Measurements from ENCODE around the gene LMF1. TPM values are rescaled to one million over a fixed set of nuclear protein-coding genes. Genes with fewer than 3 reads are reported as not detected.
"Not testable (repeated sequence)": the region's sequence is repeated elsewhere in the genome, so short reads cannot be mapped to it uniquely, and the experiment has no call there.

The LMF1 gene
- total RNA-seq, 2 experiments from 2014 or later: 11.4 to 29.6 TPM

DNA sequence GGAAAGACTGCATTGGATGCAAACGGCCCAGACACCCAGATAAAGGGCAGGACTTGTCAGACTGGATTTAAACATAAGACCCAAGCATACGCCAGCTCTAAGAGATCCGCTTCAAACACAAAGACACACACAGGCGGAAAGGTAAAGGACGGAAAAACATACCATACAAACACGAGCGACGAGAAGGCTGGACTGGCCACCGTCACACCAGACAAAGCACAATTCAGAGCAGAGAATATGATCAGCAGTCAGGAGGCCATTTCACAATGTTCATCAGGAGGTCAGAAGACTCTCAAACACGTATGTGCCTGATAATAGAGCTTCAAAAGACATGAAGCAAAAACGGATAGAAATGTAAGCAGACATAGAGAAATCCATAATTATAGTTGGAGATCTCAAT is 85.4 kb downstream of the LMF1 start:
- Mint-ChIP-seq H3K4me1 (no peaks in the 10 kb centered on the region), H3K9me3 (ENCODE audit: low read depth) (no peaks in the 10 kb centered on the region), H3K27ac (no peak overlapping the region), H3K36me3 (no peaks in the 10 kb centered on the region), H3K4me3 (no peak overlapping the region), H3K27me3 (no peaks in the 10 kb centered on the region)
- CTCF ChIA-PET: no interaction called here
- DNase-seq (no peak), ATAC-seq (no peak)

DNA sequence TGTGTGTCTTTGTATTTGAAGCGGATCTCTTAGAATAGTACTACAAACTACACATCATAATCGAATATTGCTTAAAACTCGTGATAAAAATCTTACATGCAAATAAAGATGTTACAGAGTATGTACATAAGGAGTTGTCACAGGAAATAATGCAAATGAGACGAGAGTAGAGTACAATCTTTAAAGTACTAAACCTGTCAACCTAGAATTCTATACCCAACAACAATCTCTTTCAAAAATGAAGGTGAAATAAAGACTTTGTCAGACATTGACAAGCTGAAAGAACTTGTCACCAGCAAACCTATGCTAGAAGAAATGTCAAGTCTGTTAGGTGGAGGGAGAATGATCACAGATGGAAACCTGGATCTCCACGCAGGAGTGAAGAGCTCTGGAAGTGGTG is 86.6 kb downstream of the LMF1 start:
- ATAC-seq (no peak), DNase-seq (no peak)
- H3K27ac Mint-ChIP-seq: no peak overlapping the region
- H3K9me3 Mint-ChIP-seq (ENCODE audit: low read depth): no peaks in the 10 kb centered on the region
- H3K27me3 Mint-ChIP-seq: no peaks in the 10 kb centered on the region
- CTCF ChIA-PET: no interaction called here
- H3K4me1 Mint-ChIP-seq: no peaks in the 10 kb centered on the region
- H3K36me3 Mint-ChIP-seq: no peaks in the 10 kb centered on the region
- H3K4me3 Mint-ChIP-seq: no peak overlapping the region

DNA sequence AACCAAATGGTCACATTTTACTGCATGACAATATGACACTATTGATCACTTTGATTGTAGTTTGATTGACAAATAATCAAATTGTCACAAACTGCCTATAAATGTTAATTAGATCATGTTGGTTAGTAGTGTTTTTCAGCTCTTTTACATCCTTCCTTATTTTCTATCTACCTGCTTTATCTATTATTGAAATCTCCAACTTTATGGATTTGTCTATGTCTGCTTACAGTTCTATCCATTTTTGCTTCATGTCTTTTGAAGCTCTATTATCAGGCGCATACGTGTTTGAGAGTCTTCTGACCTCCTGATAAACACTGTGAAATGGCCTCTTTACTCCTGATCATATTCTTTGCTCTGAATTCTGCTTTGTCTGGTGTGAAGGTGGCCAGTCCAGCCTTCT is 87.0 kb downstream of the LMF1 start:
- ATAC-seq (no peak), DNase-seq (no peak)
- Mint-ChIP-seq H3K27ac (no peak overlapping the region), H3K4me1 (no peaks in the 10 kb centered on the region), H3K9me3 (ENCODE audit: low read depth) (no peaks in the 10 kb centered on the region), H3K36me3 (no peaks in the 10 kb centered on the region), H3K4me3 (no peak overlapping the region), H3K27me3 (no peaks in the 10 kb centered on the region)
- CTCF ChIA-PET: no interaction called here

DNA sequence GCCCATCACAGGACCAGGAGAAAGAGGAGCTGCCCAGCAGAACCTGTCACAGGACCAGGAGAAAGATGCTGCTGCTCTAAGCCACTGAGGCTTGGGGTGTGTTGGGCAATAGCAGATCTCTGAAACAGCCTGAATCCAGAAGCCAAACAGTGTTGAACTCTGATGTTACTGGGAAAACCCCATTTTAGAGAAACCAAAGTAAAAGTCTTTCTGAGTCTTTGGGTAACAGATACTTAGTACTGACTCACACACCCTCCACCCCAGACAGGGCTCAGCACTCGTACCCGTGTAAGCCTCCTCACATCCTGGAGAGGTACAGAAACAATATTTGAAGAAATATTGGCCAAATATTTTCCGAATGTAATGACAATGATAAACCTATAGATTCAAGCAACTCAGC is 87.4 kb downstream of the LMF1 start:
- Mint-ChIP-seq H3K9me3 (ENCODE audit: low read depth) (no peaks in the 10 kb centered on the region), H3K4me1 (no peaks in the 10 kb centered on the region), H3K36me3 (no peaks in the 10 kb centered on the region), H3K27ac (no peak overlapping the region), H3K27me3 (no peaks in the 10 kb centered on the region), H3K4me3 (no peak overlapping the region)
- no peak for ATAC-seq
- DNase-seq: no peak
- CTCF ChIA-PET: no interaction called here

DNA sequence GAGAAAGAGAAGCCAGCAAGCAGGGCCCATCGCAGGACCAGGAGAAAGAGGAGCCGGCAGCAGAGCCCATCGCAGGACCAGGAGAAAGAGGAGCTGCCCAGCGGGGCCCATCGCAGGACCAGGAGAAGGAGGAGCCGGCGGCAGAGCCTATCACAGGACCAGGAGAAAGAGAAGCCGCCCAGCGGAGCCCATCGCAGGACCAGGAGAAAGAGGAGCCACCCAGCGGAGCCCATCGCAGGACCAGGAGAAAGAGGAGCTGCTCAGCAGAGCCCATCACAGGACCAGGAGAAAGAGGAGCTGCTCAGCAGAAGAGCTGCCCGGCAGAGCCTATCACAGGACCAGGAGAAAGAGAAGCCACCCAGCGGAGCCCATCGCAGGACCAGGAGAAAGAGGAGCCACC is 88.1 kb downstream of the LMF1 start:
- H3K27ac Mint-ChIP-seq; H3K36me3 Mint-ChIP-seq; H3K27me3 Mint-ChIP-seq; H3K9me3 Mint-ChIP-seq (ENCODE audit: low read depth); CTCF ChIA-PET; DNase-seq; ATAC-seq; H3K4me3 Mint-ChIP-seq; H3K4me1 Mint-ChIP-seq: not testable (repeated sequence)

DNA sequence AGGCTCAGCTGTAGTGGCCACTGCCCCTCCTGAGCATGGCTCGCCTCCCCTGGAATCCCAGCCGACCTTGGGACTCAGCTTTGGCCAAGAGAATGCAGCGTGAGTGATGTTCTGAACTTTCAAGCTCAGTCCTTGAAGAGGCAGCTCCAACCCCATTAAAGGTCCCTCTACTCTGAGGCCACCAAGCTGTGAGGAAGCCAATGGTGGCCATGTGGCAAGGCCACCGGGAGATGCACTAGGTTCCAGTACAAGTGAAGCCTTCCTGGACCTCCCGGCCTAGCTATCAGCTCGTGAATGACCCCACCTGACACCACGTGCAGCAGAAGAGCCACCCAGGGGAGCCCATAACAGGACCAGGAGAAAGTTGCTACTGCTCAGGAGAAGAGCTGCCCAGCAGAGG is 88.5 kb downstream of the LMF1 start:
- H3K27ac Mint-ChIP-seq: no peak overlapping the region
- no peak overlapping the region for H3K4me3 Mint-ChIP-seq
- H3K27me3 Mint-ChIP-seq: no peaks in the 10 kb centered on the region
- ATAC-seq: no peak
- no peaks in the 10 kb centered on the region for H3K9me3 Mint-ChIP-seq (ENCODE audit: low read depth)
- H3K36me3 Mint-ChIP-seq: no peaks in the 10 kb centered on the region
- CTCF ChIA-PET: no interaction called here
- DNase-seq: no peak
- peaks cover 5% of the 10 kb centered on the region for H3K4me1 Mint-ChIP-seq

DNA sequence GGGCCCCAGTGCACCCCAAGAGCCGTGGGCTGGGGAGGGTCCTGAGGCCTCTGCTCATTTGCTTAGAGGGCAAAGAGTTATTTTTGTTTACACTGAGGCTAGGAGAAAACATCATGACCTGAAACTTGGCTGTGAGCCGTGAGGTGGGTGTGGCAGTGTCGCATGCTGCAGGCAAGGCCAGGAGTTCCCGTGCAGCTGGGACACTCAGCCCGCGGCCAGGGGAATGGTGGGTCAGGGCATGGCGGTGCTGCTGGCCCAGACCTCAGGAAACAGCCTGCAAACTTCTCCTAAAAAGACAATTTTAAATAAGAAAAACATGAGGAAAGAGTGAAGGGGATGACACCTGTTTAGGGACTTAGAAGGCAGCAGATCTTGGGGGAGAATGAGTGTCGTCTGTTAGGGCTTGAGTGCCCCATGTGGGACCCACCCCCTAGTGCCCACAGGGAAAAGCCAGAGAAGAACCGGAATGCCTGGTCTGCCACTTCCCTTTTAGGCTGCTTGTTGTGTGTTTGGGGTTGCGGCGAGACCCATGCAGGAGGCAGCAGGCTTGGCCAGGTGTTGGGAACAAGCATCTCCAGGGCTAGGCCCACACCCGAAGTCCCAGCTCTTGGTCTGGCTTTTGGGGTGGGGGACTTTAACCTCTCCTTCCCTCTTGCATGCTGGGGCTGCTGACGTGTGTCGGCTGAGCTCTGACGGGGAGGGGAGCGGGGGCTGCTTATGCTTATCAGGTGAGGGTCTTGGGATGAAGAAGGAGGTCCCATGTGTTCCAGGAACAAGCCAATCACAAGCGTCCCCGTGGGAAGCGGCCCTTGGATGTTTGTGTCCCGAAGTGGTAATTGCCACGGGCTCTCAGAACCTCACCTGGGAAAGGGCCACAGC is 89.3 kb downstream of the LMF1 start:
- Mint-ChIP-seq H3K4me3 (no peak overlapping the region), H3K9me3 (ENCODE audit: low read depth) (no peaks in the 10 kb centered on the region), H3K27ac (no peak overlapping the region), H3K27me3 (no peaks in the 10 kb centered on the region), H3K36me3 (no peaks in the 10 kb centered on the region), H3K4me1 (peaks cover 5% of the 10 kb centered on the region)
- CTCF ChIA-PET: no interaction called here
- no peak for DNase-seq
- no peak for ATAC-seq

DNA sequence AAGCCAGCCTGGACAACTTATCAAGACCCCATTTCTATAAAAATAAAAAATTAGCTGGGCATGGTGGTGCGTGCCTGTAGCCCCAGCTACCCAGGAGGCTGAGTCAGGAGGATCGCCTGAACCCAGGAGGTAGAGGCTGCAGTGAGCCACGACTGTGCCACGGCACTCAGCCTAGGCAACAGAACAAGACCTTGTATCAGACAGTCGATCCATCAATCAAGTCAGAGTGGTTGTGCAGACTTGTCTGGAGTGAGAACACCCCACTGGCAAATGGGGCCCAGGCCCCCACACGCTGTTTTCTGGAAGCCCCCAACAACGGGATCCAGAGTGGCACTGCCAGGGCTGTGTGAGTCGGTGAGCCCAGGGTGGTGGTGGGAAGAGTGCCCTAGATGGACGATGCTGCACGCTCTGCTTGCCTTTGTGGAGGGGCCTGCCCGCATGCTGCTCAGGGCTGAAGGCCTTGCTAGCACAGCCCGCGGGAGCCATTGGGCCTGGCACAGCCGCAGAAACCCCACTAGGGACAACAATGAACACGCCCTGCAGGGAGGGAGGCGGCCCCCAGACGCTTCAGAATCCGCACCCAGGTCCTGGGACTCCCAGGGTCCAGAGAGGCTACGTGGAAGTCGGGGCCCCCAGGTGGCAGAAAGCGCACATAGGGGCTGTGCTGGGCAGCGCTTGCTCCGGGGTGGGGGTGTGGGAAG is 90.2 kb downstream of the LMF1 start:
- ATAC-seq (no peak), DNase-seq (no peak)
- Mint-ChIP-seq H3K4me1 (peaks cover 5% of the 10 kb centered on the region), H3K9me3 (ENCODE audit: low read depth) (no peaks in the 10 kb centered on the region), H3K27me3 (no peaks in the 10 kb centered on the region), H3K36me3 (no peaks in the 10 kb centered on the region), H3K4me3 (no peak overlapping the region), H3K27ac (no peak overlapping the region)
- CTCF ChIA-PET: no interaction called here

DNA sequence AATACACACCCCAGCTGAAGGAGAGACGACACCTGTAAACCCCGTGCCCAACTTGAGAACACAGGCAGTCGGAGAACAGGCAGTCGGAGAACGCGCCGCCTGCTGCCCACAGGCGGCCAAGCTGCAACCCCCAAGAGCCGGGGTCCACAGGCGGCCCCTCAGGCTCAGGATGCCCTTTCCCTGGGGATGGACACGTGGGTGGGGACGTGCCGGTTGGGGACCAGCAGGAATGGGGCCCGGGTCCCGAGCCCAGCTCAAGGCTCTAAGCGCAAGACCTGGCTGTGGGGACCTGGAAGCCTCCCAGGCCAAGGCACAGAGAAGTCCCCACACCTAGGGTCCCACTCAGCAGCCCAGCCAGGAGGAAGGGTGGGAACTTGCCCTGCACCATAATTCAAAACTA is 90.8 kb downstream of the LMF1 start:
- Mint-ChIP-seq H3K27ac (no peak overlapping the region), H3K36me3 (no peaks in the 10 kb centered on the region), H3K27me3 (no peaks in the 10 kb centered on the region), H3K4me1 (peaks cover 5% of the 10 kb centered on the region), H3K9me3 (ENCODE audit: low read depth) (no peaks in the 10 kb centered on the region), H3K4me3 (no peak overlapping the region)
- ATAC-seq (no peak), DNase-seq (no peak)
- CTCF ChIA-PET: no interaction called here

DNA sequence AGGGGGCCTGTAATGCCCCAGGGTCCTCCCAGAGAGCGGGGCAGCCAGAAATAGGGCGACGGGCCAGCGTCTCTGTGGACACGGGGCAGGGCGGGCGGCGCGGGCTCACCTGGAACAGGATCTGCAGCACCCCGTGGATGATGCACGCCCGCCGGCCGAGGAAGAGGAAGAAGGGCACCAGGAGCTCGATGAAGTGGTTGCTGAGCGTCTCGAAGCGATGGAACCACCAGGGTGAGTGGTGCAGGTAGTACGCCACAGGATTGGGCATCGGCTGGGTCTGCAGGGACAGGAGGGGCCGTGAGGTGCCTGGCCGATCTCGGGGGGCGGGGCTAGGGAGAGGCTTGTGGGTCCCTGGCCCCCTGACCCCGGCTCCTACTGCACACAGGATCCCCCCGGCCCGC is 91.3 kb downstream of the LMF1 start:
- DNase-seq: no peak
- no peak overlapping the region for H3K4me3 Mint-ChIP-seq
- ATAC-seq: no peak
- H3K27ac Mint-ChIP-seq: no peak overlapping the region
- H3K9me3 Mint-ChIP-seq (ENCODE audit: low read depth): no peaks in the 10 kb centered on the region
- H3K27me3 Mint-ChIP-seq: no peaks in the 10 kb centered on the region
- no peaks in the 10 kb centered on the region for H3K36me3 Mint-ChIP-seq
- peaks cover 5% of the 10 kb centered on the region for H3K4me1 Mint-ChIP-seq
- CTCF ChIA-PET: no interaction called here

DNA sequence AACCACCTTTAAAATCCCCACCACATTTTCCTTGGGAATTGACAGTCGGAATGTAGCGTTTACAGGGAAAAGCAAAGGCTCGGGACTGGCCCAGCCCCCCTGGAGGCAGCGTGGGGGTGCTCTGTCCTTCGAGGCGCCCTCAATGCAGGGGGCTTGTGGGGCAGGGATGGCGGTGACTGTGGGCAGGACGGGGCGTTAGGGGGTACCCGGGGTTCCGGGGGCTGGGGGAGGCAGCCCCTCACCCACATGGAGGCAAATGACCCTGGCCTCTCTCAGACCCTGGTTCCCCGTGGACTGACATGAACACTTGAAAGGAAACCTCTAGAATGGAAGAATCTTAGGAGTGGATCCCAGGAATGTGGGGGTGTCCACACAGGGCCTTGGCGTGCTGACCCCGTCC is 91.9 kb downstream of the LMF1 start:
- H3K4me3 Mint-ChIP-seq: no peak overlapping the region
- CTCF ChIA-PET: no interaction called here

DNA sequence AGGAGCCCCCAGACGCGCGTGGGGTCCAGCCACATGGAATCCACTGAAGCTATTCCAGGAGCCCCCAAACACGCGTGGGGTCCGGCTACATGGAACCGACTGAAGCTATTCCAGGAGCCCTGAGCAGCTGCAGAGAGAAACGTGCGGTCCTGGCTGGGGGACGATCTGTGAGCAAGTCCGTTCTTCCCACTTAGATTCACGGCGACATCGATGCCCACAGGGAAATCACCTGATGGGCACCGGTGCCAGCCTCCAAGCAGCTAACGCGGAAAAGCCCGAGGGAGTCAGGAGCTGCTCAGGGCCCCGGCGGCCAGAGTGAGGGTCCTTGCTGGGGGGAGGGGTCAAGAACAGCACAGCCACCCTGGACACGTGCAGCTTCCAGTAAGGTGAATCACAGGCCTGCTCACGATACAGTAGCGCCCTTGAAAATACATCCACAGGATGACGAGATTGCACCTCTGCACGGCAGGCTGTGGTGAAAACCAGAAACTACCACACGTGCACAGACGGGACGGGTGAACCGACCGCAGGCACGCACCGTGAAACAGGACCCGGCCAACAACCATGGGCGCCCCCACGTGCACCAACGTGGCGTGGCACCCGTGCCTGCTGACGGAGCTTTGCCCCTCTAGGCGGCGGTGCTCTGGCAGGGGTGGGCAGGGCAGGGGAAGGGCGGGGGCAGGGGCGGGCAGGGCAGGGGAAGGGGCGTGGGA is 92.6 kb downstream of the LMF1 start:
- ATAC-seq (no peak), DNase-seq (peak; percentile 47)
- Mint-ChIP-seq H3K36me3 (no peaks in the 10 kb centered on the region), H3K27me3 (no peaks in the 10 kb centered on the region), H3K9me3 (ENCODE audit: low read depth) (no peaks in the 10 kb centered on the region), H3K4me1 (peaks cover 5% of the 10 kb centered on the region), H3K4me3 (no peak overlapping the region), H3K27ac (no peak overlapping the region)
- CTCF ChIA-PET: no interaction called here

More for the DNA sequence above, 91.9 kb downstream of the LMF1 start:
- ATAC-seq: no peak
- Mint-ChIP-seq H3K9me3 (ENCODE audit: low read depth) (no peaks in the 10 kb centered on the region), H3K27ac (no peak overlapping the region), H3K27me3 (no peaks in the 10 kb centered on the region), H3K4me1 (peaks cover 5% of the 10 kb centered on the region), H3K36me3 (no peaks in the 10 kb centered on the region)
- DNase-seq: no peak

DNA sequence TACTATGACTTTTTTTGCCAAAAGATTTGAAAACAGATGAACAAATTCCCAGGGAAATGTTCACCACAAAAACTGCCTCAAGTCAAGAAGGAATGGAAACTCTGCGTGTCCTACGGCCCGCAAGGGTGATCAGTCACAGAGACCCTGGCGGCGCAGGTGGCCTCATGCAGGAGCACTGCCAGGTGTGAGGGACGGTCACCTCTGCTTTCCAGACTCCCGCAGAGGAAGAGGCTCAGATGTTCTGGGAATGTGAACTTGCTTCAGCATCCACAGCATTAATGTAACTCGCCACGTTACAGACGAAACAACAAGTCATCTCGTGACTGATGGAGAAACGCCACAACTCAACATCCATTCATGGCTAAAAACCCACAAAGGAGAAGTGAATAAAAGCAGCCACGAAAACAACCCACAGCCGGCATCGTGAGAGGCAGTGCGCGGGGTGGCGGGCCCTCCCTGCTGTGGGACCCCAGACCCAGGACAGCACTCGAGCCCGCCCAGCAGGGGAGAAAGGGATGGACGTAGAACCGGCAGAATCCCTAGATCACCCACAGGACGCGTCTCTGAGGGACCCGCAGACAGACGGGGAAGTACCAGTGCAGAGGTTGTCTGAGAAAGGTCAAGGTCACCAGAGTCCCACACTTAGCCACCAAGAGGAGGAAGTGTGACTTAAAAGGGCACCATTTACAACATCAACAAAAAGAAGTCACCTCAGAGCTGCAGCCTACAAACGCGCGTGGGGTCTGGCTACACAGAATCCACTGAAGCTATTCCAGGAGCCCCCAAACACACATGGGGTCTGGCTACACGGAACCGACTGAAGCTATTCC is 93.3 kb downstream of the LMF1 start:
- CTCF ChIA-PET: no interaction called here
- Mint-ChIP-seq H3K9me3 (ENCODE audit: low read depth) (no peaks in the 10 kb centered on the region), H3K27me3 (no peaks in the 10 kb centered on the region), H3K4me3 (no peak overlapping the region), H3K27ac (no peak overlapping the region), H3K4me1 (peaks cover 5% of the 10 kb centered on the region), H3K36me3 (no peaks in the 10 kb centered on the region)
- ATAC-seq (no peak), DNase-seq (no peak)

Data from activated CD8-positive, alpha-beta memory T cell treated with anti-CD3 and anti-CD28 coated beads, Interleukin-2, amount 10 ng/mL, durations not matched to agents 7 days and 5 days (primary cell).